GM10248 (cell line): Measurements from ENCODE around the gene AASDH.

Source experiments
- CTCF ChIA-PET: fragments of 300-600 bp; sonication (Branson Sonifier 250); formaldehyde crosslinking; extraction: SDS; loops from one replicate; lab custom pipeline; 2021; ENCODE audit warnings: antibody characterized with exemption; lab: Yijun Ruan, JAX
- POLR2A ChIA-PET: fragments of 350-650 bp; sonication (Branson Sonifier 250); formaldehyde crosslinking; extraction: SDS; loops from one replicate; lab custom pipeline; 2020; ENCODE audit warnings: antibody characterized with exemption; lab: Yijun Ruan, JAX
- DNase-seq: peaks from one replicate; pipeline ENCODE4 v3.0.0; 2012; ENCODE audit errors: extremely low spot score
- CTCF ChIP-seq: IDR thresholded peaks from 2 replicates; pipeline ENCODE4 v1.5.1; 2012; ENCODE audit warnings: mild to moderate bottlenecking, low read depth; ENCODE audit errors: extremely low read depth, missing control alignments, control extremely low read depth

The AASDH gene

GRCh38 chr4:56356650-56357049 lies 30.6 kb downstream of the AASDH start:
- no peak for DNase-seq
- POLR2A ChIA-PET, result no interaction called here
- CTCF ChIA-PET, result interaction anchor here (2.1 kb wide), 1 partner anchor 408 kb away, joined by 5 read pairs; the partner anchor contains the start of gene CEP135
- no peak for TF ChIP-seq CTCF

- POLR2A ChIA-PET, result no interaction called here
- CTCF ChIA-PET, result interaction anchor here (0.8 to 0.9 kb wide), 2 partner anchors 27 to 48 kb away, joined by 3 read pairs; no protein-coding TSS in a partner anchor
- TF ChIP-seq CTCF, result no peak
- DNase-seq, result no peak
Measured at GRCh38 chr4:56348576-56348975, 38.7 kb downstream of the AASDH start.

GRCh38 chr4:56345458-56345857 lies 41.8 kb downstream of the AASDH start:
- no peak for TF ChIP-seq CTCF
- CTCF ChIA-PET, result no interaction called here
- DNase-seq, result no peak
- POLR2A ChIA-PET, result no interaction called here

GRCh38 chr4:56342746-56343145 lies 44.5 kb downstream of the AASDH start:
- ChIA-PET POLR2A (no interaction called here), CTCF (no interaction called here)
- TF ChIP-seq CTCF, result no peak
- DNase-seq, result no peak

- no peak for TF ChIP-seq CTCF
- CTCF ChIA-PET, result no interaction called here
Measured at GRCh38 chr4:56330691-56331090, 56.6 kb downstream of the AASDH start.

GRCh38 chr4:56326363-56326762 lies 60.9 kb downstream of the AASDH start:
- DNase-seq, result no peak
- TF ChIP-seq CTCF, result no peak
- CTCF ChIA-PET, result interaction anchor here (0.7 to 1.9 kb wide), 2 partner anchors 8 to 14 kb away, joined by 3 to 5 read pairs; no protein-coding TSS in a partner anchor
- POLR2A ChIA-PET, result no interaction called here

More at GRCh38 chr4:56330691-56331090, 56.6 kb downstream of the AASDH start:
- POLR2A ChIA-PET, result no interaction called here
- DNase-seq, result no peak

GRCh38 chr4:56324011-56324610 lies 63.2 kb downstream of the AASDH start:
- no peak for DNase-seq
- CTCF ChIA-PET, result interaction anchor here (1.4 kb wide), 1 partner anchor 16 kb away, joined by 4 read pairs; no protein-coding TSS in a partner anchor
- TF ChIP-seq CTCF, result no peak
- POLR2A ChIA-PET, result no interaction called here
